Germinal center (tissue), 1 donor: ENCODE data around the gene WSCD2.

Experiments used
- DNase-seq: peaks from one replicate; pipeline ENCODE4 v3.0.0; 2012; ENCODE audit warnings: mixed read lengths, low spot score

The WSCD2 gene

DNA sequence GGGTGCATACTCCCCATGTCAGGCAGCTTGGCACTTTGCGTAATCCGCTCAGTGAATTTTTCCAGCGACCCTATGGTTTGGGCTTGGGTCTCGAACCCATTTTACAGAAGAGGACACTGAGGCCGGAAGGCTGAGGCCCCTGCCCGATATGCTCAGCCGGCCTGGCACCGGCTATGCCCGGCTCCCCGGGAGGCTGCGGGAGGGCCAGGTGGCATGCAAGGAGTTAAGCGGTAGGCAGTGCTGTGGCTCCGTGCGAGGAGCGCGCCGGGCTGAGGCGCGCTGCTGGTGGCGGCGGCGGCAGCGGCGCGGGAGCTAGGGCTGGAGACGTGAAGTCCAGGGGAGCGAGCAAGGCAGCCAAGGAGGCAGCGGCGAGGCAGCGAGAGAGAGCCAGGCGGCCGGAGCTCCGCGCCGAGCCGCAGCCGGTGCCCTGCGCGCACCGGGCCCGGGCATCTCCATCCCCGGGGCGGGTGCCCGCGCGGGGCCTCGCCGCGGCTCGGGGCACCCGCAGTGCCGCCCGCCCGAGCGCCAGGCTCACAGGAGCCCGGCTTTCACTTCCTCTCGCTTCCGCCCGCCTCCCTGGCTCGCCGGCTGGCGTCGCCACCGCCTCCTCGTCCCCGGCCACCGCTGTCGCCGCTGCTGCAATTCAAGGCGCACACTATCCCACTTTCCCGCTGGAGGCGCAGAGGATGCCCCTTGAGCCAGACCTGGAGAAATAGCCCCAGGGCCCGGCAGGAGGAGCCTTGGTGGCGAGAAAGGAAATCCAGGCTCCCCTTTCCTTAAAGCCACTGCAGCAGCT lies at the start of gene WSCD2:
Gene WSCD2, plus strand, starts transcription at position 272 of the 796 bp plus-strand sequence. CDS start 66,545 bp downstream, outside the sequence.
- peak; percentile 59 for DNase-seq

DNA sequence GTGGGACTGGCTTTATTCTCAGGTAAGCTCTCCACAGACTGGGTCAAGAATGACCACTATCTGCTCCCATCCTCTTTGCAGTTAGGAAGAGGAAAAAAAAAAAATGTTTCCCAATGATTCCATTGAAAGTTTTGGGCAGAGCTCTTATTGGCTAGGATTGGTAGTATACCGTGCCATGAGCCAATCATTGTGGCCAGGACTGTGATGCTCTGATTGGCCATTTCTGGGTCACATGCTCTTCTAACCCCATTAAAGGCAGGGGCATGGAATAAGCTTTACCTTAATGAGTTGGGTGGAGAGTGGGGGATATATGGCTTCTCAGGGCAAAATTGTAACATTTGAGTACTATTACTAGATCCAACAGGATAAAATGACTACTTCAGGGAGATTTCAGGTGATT lies 49.4 kb upstream of the WSCD2 start:
- DNase-seq = no peak

DNA sequence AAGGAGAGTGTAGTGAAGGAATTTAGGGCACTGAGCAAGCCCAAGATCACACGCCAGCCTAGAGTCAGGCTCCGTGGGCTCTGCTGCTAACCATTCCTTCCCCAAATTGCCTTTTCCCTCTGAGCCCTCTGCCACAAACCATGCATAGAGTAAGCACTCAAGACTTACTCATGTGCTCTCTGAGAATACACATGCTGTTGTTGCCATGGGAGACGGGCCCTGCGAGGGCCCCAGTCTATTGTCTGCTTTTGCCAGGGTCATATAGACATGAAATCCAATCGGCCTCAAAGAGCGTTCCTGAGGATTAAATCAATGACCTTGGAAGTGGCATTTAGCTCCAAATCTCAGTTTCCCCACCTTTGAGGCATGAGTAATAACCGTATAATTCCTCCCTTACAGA lies 48.7 kb upstream of the WSCD2 start:
- no peak for DNase-seq

DNA sequence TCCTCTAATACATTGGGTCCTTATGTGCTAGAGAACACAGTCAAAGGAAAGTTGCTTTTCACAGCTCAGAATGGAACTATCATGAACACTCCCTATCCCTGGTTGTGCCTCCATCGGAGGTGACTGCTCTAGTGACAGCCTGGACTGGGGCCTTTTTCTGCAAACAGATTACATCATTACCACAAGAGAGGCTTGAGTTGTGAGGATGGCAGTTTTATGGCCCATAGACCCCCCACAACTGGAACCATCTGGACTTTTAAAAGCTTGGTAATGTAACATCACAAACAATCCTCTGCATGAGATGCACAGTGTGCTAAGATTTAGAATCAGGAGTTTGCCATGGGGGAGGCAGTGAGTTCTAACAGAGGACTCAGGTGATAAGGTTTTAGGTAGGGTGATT lies 46.6 kb upstream of the WSCD2 start:
- DNase-seq = no peak

DNA sequence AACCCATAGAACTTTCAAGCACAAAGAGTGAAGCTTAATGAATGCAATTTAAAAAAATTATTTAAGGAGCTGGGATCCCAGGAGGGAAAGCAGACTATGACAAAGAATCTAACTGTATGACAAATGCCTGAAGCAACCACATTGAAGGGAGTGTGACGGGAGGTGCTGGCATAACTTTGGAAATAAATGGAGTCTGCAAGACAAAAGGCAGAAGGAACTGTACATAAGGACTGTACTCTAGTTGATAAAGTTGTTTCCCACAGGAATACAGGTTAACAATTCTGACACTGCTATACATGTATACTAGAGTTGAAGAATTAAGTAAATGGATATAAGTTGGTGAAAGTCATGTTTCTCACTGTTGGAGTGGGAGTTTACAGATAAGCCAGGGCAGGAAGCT lies 41.2 kb upstream of the WSCD2 start:
- no peak for DNase-seq

DNA sequence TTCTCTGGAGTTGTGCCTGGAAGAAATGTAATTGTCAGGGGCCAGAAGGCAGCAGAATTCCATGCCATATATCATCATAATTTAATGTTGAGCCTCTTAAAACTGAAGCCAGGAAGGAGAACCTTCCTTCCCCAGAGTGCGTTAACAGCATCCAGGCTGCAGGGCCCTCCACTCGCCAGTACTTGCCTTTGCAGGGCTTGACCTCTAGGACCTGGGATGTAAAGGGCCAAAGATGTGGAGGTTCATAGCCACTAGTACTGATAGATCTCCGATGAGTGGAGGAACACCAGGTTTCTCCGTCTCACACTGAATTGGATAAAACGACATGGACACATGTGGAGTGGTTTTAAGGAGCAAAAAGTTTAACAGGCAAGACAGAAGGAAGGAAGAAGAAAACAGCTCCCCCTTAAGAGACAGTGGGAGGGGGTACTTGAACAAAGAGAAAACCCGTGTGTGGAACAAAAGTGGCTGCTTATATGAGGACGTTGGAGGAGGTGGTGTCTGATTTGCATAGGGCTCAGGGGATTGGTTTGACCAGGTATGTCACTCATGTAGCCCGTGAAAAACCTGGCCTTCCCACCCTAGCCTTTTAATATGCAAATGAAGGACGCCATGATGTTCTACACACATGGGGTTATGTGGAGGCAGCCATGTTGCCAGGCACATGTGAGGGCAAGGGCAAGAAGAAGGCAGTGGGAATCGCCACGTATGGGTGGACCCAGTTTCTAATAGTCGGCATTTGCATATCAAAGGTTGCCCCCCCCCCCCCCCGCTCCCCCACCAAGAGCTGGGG lies 38.8 kb upstream of the WSCD2 start:
- no peak for DNase-seq

DNA sequence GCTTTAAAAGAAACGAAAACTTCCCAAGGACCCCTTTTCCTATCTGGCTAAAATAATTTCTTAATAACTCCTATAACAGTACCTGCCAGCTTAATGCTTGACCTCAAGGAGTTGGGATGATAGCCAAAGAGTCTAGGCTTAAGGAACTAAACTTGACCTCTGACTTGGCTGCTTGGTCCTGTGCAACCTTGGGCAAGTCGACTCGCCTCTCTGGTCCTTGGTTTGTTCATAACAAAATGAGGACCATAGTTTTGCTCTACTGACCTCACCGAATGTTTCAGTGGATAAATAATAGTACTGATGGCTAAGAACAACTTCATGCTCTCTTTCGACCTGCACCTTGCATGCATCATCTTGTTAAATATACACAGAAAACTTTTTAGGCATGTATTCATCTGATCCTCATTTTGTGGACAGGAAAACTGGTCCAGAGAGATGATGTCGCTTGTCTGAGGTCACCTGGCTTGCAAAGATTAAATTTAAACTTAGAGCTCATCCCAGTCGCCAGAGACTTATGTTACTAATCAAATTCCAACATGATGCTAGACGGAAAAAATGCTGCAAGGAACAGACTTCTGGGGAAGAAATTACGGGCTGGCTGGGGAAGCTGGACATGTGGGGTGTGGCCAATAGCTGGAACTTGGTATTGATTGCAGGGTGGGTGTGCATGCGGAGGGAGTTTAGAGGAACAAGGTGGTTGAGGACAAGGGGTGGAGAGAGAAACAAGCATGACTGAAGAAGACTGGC lies 38.0 kb upstream of the WSCD2 start:
- no peak for DNase-seq

DNA sequence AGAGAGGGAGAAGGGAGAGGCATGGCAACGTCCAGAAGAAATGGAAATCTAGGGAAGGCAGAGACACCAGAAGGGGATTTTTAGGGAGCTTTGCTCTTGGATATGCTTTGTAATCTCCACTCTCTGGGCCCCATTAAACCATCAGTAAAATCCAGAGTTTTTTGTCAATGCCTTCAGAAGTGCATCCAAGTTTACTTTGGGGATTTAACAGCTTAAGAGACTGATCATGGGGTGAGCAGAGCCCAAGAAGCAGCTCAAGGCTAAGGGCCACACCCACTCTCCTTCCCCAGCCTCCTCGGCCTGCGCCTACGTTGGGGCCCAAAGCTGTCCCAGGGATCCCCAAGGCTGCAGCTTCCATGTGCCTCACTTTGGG lies 37.4 kb upstream of the WSCD2 start:
- DNase-seq = no peak

DNA sequence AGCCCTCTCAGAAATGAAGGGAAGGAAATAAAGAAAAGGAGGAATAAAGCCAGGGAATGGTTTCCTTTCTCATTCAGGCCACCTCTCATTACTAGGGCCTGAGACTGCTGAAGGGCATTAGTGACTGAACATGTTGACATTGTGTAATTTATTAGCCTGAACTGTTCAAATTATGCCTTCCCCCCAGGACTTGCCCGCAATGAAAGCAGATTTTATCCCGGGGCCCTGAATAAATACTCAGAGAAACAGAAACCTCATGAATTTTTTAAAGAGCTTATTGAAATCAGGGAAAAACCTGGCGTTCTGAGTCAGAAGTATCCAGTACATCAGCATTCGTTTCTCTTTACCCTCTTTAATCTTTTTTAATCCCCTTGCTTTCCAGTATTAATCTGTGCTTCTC lies 35.9 kb upstream of the WSCD2 start:
- no peak for DNase-seq

DNA sequence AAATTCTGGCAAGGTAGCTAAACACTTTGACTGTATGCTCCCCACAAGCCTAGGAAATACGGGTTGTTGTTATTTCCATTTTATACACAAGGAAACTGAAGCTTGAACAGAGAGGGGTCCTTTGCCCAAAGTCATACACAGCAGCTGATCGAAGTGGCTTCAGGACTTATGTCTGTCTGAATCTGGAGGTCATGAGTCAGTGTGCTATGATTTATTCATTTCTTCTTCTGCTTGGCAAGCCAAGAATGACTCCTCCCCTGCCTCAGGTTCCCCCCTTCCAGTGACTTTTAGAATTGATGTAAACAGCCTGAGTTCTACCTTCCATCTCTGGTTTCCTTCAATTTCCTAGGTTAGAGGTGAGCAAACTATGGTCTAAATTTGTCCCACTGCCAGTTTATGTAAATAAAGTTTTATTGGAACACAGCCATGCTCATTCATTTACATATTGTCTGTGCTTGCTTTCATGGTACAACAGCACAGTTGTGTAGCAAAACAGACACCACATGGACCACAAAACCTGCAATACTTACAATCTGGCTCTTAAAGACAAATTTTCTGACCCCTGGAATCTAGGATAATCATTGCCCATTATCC lies 34.9 kb upstream of the WSCD2 start:
- DNase-seq = no peak

DNA sequence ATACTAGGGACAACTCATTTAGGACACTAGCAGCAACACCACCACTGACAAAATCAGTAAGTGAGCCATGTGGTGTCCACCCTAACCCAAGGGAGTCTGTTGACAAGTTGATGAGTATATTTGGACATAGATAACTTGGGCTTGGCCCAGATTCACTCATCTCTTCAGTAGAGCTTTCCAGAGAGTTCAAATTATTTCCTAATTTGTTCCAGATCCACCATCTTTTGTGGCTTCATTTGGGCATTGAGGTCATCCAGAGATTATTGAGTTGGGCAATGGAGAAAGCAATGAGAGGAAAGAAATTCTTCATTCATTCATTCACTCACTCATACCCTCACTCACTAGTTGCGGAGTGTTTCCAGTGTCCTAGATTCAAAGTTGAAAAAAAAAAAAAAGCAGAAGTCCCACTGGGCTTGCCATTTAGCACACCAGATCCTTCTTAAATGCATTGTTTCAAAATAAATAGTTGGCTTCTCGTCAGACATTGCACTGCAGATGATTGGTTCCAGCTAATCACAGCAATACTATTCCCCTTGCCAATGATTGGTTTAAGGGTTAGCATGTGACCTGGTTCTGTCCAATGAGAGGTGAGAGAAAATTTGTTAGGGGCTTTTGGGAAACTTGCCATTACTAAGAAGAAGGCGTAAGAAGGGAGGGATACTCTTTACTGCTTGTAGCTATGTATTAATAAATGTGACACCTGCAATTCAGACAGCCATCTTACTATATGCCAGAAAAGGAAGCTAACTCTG lies 31.8 kb upstream of the WSCD2 start:
- no peak for DNase-seq

DNA sequence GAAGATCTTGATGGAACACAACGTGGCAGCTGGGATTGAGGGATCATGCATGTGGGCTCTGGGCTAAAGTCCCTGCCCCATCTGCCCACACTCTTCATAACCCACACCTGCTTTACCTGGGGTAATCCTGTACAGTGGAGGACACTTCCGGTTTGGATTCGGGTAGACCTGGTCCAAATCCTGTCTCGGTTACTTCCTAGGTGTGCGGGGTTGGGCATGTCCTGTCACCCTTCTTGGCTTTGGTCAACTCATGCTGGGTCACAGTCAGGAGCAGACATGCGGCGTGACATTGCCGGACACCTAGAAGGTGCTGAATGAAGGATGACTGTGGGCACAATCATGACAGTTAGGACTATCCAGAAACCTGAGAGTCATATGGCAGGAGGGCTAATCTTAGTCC lies 30.7 kb upstream of the WSCD2 start:
- DNase-seq = no peak

DNA sequence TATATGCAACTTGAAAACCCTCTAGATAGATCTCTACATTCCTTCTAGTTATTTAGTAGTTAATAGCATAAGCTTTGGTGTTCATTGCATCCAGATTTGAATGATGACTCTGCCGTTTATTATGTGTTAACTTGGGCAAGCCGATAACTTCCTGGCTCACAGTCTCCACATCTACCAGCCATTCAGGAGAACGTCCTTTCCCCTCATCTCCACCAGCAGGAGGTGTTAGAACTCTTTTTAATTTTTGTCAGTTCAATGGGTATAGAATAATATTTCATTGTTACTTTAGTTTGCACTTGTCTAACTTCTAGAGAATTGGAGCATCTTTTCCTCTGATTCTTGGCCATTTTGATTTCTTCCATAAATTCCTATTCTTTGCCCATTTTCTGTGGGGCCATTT lies 30.0 kb upstream of the WSCD2 start:
- DNase-seq = no peak

DNA sequence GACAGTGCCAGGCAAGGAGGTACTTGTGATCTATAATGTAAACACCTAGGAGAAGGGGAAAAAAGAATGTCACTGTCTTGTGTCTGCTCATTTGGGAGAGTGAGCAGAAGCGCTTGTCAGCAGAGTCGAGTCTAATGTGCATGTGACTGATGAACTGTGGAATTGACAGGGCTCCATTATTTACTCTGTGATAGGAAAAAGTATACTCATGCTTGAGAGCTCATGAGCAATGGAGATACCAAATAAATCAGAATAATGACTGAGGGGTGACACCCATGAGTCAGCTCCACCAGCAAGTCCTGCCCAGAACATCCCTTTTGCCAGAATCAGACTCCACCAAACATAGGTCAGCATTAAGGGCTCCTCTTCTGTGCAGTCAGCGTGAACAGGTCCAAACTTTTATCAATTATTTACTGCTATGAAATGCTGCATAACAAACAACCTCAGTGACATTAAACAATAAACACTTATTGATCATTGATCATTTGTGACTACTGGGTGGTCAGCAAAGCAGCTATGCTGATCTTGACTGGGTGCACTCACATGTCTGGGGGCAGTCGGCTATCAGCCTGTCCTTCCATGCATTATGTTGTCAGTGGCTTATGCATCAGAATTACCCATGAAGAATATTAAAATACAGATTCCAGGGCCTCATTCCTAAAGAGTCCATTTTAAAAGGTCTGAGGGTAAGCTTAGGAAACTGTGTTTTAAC lies 29.2 kb upstream of the WSCD2 start:
- DNase-seq = no peak

DNA sequence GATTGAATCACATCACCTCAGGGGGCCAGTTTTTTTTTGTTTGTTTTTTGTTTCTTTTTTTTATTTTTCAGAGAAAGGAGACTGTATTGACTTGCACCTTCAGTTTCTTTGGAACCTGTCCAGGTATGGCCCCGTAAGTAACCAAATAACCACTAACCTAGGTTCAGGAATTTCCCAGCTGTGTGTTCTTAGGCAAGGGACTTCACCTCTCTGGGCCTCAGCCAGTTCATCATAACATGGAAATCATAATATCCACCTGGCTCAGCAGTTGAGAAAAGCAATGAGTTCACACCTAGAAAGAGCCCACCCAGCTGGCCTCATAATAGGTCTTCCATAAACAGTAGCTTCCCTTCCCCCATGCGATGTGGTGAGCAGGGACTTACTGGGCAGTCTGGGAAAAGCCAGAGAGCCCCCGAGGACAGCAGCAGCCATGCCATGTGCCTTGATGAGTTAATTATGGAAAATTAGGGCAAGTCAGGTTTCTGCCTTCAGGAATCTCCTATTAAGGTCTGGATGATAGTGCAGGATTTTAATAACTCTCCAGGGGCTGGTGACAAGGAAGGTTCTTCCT lies 27.4 kb upstream of the WSCD2 start:
- no peak for DNase-seq

DNA sequence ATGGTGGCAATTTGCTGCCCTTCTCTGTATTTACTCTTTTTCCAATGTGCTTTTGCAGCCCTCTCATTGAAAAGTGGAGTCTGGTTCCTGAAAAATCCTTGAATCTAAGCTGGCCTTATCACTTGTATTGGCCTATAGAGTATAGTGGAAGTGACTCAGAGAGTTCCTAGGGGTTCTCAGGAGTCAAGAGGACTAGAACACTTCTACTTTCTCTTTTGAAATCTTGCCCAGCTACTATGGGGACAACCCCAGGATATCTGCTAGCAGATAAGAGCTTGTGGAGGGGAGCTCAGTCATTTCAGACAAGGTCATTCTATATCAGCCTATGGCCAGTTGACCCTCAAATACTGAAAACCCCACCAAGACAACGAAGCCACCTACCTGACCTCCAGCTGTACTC lies 26.7 kb upstream of the WSCD2 start:
- DNase-seq = no peak

DNA sequence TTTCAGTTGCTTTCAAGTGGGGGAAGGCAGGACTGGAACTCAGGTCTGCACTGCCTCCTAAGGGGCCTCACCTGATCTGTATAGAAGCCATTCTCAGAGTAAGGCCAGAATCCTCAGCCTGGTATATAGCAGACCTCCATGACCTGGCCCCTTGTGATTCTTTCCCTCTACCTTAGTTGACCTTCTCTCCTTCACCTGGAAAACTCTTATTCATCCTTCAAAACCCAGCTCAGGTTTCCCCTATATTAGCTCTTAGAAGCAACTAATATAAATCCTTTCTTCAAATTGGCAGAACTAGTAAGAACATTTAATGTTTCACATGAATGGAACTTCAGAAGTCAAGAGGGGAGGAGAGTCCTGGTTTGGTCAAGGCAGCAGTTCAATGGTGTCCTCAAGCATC lies 26.0 kb upstream of the WSCD2 start:
- DNase-seq = no peak

DNA sequence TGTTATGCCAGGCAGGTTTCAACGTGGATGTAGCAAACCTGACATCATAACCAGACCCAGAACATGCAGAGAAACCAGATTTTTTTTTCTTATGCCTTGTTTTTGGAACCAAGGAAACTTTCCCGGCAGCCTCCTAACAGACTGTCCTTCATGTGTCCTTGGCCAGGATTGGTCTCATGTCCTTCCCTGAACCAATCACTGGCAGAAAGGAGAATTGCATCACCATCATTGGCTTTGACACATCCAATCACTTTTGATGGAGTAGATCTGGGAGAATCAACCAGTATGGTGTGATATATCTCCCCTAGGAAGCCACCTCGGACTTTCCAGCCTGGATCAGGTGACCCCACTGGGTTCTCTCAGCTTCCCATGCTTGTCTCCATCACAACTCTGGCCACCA lies 25.6 kb upstream of the WSCD2 start:
- DNase-seq = no peak

DNA sequence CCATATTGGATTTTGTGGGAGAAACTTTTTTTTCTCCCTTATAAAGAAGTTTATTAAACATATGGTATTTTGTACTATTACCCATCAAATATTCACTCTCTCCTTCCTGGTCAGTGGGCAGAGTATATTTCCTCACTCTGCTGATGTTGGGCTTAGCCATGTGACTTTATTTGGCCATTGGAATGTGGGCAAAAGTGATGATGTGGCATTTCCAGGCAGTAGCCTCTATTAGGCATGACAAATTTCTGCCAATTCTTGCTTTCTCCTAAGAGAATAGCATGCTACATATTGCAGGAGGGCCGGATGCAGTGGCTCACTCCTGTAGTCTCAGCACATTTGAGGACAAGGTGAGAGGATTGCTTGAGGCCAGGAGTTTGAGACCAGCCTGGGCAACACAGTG lies 24.4 kb upstream of the WSCD2 start:
- DNase-seq = no peak

DNA sequence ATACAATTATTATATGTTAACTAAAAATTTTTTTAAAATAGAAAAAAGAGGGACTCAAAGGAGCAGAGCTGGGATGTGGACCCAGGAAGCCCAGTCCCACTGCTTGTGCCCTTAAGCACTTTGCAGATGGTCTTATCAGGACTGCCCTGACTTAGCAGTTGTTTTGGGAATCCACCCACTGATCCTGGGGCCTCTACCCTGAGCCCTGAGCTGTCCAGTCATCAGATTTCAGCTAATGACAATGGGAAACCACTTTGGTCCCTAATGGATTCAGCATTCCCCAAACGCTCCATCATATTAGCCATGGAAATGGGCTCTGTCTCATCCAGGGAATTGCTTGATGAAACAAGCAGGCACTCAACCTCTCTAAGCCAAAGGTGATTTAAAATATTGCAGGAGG lies 22.5 kb upstream of the WSCD2 start:
- no peak for DNase-seq

DNA sequence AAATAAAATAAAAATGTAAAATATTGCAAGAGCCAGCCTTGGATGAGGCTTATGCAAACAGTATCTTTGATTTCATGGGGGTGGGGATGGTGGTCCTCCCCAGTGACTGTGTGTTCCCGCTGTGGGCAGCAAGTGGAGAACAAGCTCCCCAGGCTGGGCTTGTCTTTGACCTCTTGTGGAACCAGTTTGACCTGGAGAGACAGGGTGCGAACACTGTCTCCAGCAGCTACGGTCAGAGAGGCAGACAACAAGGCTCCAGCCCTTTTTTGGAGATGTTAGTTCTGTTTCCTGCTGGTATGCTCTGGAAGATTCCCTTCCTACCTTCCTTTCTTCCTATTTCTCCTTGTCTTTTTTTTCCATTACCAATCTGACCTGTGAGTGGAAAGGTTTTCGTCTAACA lies 21.8 kb upstream of the WSCD2 start:
- DNase-seq = no peak
